ENCODE measurements around the gene SMCHD1. TPM values are rescaled to one million over a fixed set of nuclear protein-coding genes. Genes with fewer than 3 reads are reported as not detected.
A peak's percentile ranks its signal among the peaks of the same experiment; 100 is the strongest.
"Not testable (repeated sequence)": the region's sequence is repeated elsewhere in the genome, so short reads cannot be mapped to it uniquely, and the experiment has no call there.

SMCHD1 gene
- total RNA-seq, 1 experiment from 2014 or later = 37.8 TPM

- DNase-seq (ENCODE audit: low read depth) = peak; percentile 11
Observed at GRCh38 chr18:2657788-2658458, 2.4 kb downstream of the SMCHD1 start.

- DNase-seq (ENCODE audit: low read depth) = not testable (repeated sequence)
Observed at GRCh38 chr18:2660849-2661248, 5.3 kb downstream of the SMCHD1 start.

DNA sequence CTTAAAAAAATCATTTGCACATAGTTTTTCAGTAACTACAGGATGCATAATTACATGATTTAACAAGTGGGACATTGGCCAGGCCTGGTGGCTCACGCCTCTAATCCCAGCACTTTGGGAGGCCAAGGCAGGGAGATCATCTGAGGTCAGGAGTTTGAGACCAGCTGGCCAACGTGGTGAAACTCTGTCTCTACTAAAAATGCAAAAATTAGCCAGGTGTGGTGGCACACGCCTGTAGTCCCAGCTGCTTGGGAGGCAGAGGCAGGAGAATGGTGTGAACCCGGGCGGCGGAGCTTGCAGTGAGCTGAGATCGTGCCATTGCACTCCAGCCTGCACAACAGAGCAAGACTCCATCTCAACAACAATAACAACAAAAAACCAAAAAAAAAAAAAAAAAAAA, 6.8 kb downstream of the SMCHD1 start:
- not testable (repeated sequence) for DNase-seq (ENCODE audit: low read depth)

DNA sequence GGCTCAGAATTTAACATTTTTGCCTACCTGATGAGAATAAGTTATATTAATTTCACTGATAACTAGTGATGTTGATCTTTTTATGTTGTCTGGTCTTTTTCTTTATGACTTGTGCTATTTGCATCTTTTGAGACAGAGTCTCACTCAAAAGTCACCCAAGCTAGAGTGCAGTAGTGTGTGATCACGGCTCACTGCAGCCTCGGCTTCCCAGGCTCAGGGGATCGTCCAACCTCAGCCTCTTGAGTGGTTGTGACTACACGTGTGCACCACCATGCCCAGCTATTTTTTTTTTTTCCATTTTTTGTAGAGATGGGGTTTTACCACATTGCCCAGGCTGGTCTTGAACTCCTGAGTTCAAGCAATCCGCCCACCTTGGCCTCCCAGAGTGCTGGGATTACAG, 7.5 kb downstream of the SMCHD1 start:
- DNase-seq (ENCODE audit: low read depth) = no peak

DNA sequence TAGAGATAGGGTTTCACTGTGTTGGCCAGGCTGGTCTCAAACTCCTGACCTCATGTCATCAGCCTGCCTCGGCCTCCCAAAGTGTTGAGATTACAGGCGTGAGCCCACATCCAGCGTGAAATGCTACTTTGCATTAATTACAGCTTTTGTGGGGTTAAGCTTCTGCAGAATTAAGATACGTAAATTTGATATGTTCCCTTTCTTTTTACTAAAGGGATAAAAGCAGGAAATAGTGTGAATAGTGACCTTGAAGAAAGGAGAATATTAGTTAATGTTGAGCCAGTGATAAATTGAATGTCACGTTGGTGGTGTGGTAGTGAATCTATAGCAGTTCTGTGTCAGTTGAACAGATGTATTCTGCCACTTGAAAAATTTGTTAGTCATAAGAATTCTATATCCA, 16.9 kb downstream of the SMCHD1 start:
- no peak for DNase-seq (ENCODE audit: low read depth)

DNA sequence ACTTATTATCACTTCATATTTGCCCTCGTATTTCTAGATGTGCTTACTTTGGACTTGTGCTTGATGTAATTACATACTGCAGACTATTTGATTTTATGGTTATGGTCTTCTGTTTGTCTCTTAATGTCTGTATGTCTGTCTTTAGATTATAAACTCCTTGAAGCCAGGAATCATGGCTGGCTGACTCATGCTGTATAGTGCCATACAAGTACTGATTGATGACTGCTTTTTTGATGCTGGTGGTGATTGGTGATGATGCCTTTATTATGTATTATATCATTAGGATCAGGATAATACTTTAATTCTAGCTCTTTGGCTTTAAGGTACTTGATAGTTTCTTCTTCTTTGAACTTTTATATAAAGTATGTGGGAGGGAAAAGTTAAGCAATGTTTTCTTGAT, 17.3 kb downstream of the SMCHD1 start:
- DNase-seq (ENCODE audit: low read depth) = no peak

DNA sequence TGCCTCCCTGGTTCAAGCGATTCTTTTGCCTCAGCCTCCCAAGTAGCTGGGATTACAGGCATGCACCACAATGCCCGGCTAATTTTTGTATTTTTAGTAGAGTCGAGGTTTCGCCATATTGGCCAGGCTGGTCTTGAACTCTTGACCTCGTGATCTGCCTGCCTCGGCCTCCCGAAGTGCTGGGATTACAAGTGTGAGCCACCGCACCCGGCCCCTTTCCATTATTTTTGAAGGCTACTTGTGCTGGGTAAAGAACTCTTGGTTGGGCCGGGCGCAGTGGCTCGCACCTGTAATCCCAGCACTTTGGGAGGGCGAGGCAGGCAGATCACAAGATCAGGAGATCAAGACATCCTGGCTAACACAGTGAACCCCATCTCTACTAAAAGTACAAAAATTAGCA, 23.4 kb downstream of the SMCHD1 start:
- DNase-seq (ENCODE audit: low read depth) = not testable (repeated sequence)

DNA sequence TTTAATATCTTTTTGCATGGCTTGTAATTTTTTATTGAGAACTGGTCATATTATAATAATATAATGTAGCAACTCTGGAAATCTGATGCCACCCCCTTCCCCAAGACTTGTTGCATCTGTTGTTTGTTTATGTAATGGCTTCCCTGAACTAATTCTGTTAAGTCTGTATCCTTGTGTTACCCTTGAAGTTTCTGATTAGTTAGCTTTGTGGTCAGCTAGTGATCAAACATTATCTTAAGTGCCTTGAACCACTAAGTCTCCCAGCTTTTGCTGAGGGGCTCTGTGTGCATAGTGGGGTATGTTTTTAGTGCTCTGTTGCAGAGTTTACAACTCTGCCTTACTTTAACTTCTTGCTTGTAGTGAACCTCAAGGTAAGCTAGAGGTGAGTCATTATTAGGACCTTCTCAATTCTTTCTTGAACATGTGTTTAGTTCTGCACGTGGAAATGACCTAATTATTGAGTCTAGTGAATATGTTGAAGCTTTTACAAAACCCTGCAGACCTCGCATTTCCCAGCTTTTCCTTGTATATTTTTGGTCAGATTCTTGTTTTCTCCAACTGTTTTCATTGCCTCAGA, 24.8 kb downstream of the SMCHD1 start:
- no peak for DNase-seq (ENCODE audit: low read depth)

DNA sequence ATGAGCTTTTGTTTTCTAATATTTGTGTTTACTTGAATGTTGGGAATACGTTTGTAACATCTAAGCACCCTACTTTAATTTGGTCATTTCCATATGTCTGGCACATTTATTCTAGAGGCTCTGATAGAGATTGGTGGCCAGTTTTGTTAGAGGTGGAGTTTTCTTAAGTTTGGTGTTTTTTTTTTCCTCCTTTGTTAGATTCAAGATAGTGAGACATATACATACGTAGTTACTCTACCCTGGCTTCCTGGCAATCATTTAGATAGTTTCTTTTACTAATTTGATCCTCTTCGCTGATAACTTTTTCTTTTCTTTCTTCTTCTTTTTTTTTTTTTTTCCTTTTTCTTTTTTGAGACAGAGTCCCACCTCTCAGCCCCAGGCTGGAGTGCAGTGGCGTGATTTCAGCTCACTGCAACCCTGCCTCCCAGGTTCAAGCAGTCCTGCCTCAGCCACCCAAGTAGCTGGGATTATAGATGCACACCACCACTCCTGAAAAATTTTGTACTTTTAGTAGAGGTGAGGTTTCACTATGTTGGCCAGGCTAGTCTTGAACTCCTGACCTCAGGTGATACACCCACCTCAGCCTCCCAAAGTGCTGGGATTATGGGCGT, 26.6 kb downstream of the SMCHD1 start:
- no peak for DNase-seq (ENCODE audit: low read depth)

GRCh38 chr18:2683055-2683454, 27.5 kb downstream of the SMCHD1 start:
- no peak for DNase-seq (ENCODE audit: low read depth)

- no peak for DNase-seq (ENCODE audit: low read depth)
Observed at GRCh38 chr18:2686349-2686968, 30.9 kb downstream of the SMCHD1 start.

GRCh38 chr18:2687390-2688001, 32.0 kb downstream of the SMCHD1 start:
- DNase-seq (ENCODE audit: low read depth) = no peak

GRCh38 chr18:2692508-2692907, 37.0 kb downstream of the SMCHD1 start:
- DNase-seq (ENCODE audit: low read depth) = no peak

- DNase-seq (ENCODE audit: low read depth) = no peak
Observed at GRCh38 chr18:2697184-2697583, 41.7 kb downstream of the SMCHD1 start.

DNA sequence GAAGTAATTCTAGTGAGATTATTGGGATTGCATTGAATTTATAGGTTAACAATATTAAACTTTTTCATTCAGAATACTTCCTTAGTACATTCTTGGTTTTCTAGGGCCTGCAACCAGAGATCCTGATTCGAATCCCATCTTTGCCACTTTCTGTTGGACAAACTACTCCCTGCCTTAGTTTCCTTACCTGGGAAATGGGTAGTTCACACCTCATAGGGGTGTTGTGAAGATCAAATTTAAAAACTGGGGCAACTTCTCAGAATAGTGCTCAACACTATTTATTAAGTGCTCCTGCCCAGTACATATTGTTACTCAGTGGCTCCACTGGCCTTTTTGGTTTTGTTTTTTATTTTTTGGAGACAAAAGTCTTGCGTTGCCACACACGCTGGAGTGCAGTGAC, 43.5 kb downstream of the SMCHD1 start:
- DNase-seq (ENCODE audit: low read depth) = no peak

GRCh38 chr18:2704541-2704940, 49.0 kb downstream of the SMCHD1 start:
- no peak for DNase-seq (ENCODE audit: low read depth)

GRCh38 chr18:2706903-2707302, 51.4 kb downstream of the SMCHD1 start:
- DNase-seq (ENCODE audit: low read depth) = no peak

GRCh38 chr18:2707551-2708168, 52.1 kb downstream of the SMCHD1 start:
- no peak for DNase-seq (ENCODE audit: low read depth)

- DNase-seq (ENCODE audit: low read depth) = no peak
Observed at GRCh38 chr18:2709316-2709715, 53.8 kb downstream of the SMCHD1 start.

GRCh38 chr18:2714140-2714539, 58.6 kb downstream of the SMCHD1 start:
- DNase-seq (ENCODE audit: low read depth) = no peak

- DNase-seq (ENCODE audit: low read depth) = no peak
Observed at GRCh38 chr18:2715990-2716389, 60.5 kb downstream of the SMCHD1 start.

All from Daoy (cell line).